HepG2 (cell line): ENCODE measurements around the gene LAMC1. TPM values are rescaled to one million over a fixed set of nuclear protein-coding genes. Genes with fewer than 3 reads are reported as not detected.

Experiments used
- ASH2L ChIP-seq: fragments of 300-600, 200-600 bp; sonication (generic); IDR thresholded peaks from 2 replicates; pipeline ENCODE4 v1.7.0; 2017; ENCODE audit warnings: low read depth, mild to moderate bottlenecking, moderate library complexity, mixed read lengths, low read length; ENCODE audit not compliant: insufficient read length
- HNF4G ChIP-seq, 2 experiments: sonication (generic) in 1 of 2; formaldehyde crosslinking in 1 of 2; IDR thresholded peaks; 2 replicates each; pipeline versions ENCODE4 v1.4.0 to v1.6.1; 2011 to 2020; ENCODE audit warnings: borderline replicate concordance in 2 of 2, low read depth in 2 of 2, mild to moderate bottlenecking in 2 of 2, low read length in 1 of 2, missing genetic modification reagents in 1 of 2, moderate library complexity in 1 of 2
- IRF2 ChIP-seq: IDR thresholded peaks from 2 replicates; pipeline ENCODE4 v1.6.1; 2018; ENCODE audit warnings: missing genetic modification reagents, missing compliant biosample characterization
- KLF11 ChIP-seq: IDR thresholded peaks from 2 replicates; pipeline ENCODE4 v1.6.1; 2016; ENCODE audit warnings: missing compliant biosample characterization
- NCOA1 ChIP-seq: sonication (generic); formaldehyde crosslinking; IDR thresholded peaks from 2 replicates; pipeline ENCODE4 v1.9.0; 2021; ENCODE audit warnings: missing genetic modification reagents
- NR2F2 ChIP-seq: IDR thresholded peaks from 2 replicates; pipeline ENCODE4 v1.6.1; 2012; ENCODE audit warnings: low read depth, inconsistent platforms, borderline replicate concordance
- RELA ChIP-seq: sonication (generic); formaldehyde crosslinking; IDR thresholded peaks from 2 replicates; pipeline ENCODE4 v1.4.0; 2020; ENCODE audit warnings: missing genetic modification reagents
- RXRB ChIP-seq: IDR thresholded peaks from 2 replicates; pipeline ENCODE4 v1.6.1; 2016; ENCODE audit warnings: borderline replicate concordance, missing genetic modification reagents, missing compliant biosample characterization
- TARDBP ChIP-seq: sonication (generic); formaldehyde crosslinking; IDR thresholded peaks from 2 replicates; pipeline ENCODE4 v1.8.0; 2022; ENCODE audit warnings: mild to moderate bottlenecking, missing genetic modification reagents
- ZNF331 ChIP-seq: sonication (generic); formaldehyde crosslinking; IDR thresholded peaks from 2 replicates; pipeline ENCODE4 v1.4.0; 2020; ENCODE audit warnings: missing genetic modification reagents
- ZNF816 ChIP-seq: sonication (generic); formaldehyde crosslinking; IDR thresholded peaks from 2 replicates; pipeline ENCODE4 v1.8.0; 2022; ENCODE audit warnings: missing genetic modification reagents, mild to moderate bottlenecking, borderline replicate concordance
- polyA plus RNA-seq, 8 experiments: library from polyadenylated mRNA; depleted of rRNA in 3 of 8; stranded (reverse) in 7 of 8; unstranded in 1 of 8; fragments of >200 nt; fragmentation: Illumina TruSeq in 4 of 8; extraction: Trizol in 4 of 8; gene quantifications; 2 replicates each; pipeline versions ENCODE4 v1.2.1 to v1.2.3, GENCODE V29; 2011 to 2016; ENCODE audit warnings: low read depth in 4 of 8, missing spikeins in 1 of 8, mixed read lengths in 1 of 8; ENCODE audit not compliant: insufficient read depth in 1 of 8
- total RNA-seq, 5 experiments: library from RNA; depleted of rRNA; stranded (reverse); fragments of >200 nt; fragmentation: Illumina TruSeq; extraction: Trizol; gene quantifications; 2 replicates each; pipeline ENCODE4 v1.2.3, GENCODE V29; 2016; ENCODE audit warnings: low read depth in 1 of 5
- TF ChIP-seq, protein P1 (sequence below), 2 experiments: sonication (generic) in 1 of 2; formaldehyde crosslinking in 1 of 2; IDR thresholded peaks; 2 replicates each; pipeline versions ENCODE4 v1.4.0 to v1.6.1; 2016 to 2020; ENCODE audit warnings: borderline replicate concordance in 1 of 2, low read depth in 1 of 2, mild to moderate bottlenecking in 1 of 2, missing genetic modification reagents in 1 of 2
- TF ChIP-seq, protein P2 (sequence below): sonication (generic); formaldehyde crosslinking; IDR thresholded peaks from 2 replicates; pipeline ENCODE4 v1.5.0; 2020; ENCODE audit warnings: missing genetic modification reagents
- TF ChIP-seq, protein P3 (sequence below): fragments of 450-650 bp; IDR thresholded peaks from 2 replicates; pipeline ENCODE4 v1.6.1; 2017
- TF ChIP-seq, protein P4 (sequence below): IDR thresholded peaks from 2 replicates; pipeline ENCODE4 v1.6.1; 2016; ENCODE audit warnings: missing compliant biosample characterization, missing genetic modification reagents, borderline replicate concordance
- TF ChIP-seq, protein P5 (sequence below): sonication (generic); formaldehyde crosslinking; IDR thresholded peaks from 2 replicates; pipeline ENCODE4 v1.8.1; 2023; ENCODE audit warnings: mild to moderate bottlenecking, missing genetic modification reagents

Gene LAMC1
- total and polyA plus RNA-seq, 2 of the 13 experiments (the other 11 are each of a cell fraction or from before 2014, with no cell fraction given), result 58.5 to 137 TPM

DNA sequence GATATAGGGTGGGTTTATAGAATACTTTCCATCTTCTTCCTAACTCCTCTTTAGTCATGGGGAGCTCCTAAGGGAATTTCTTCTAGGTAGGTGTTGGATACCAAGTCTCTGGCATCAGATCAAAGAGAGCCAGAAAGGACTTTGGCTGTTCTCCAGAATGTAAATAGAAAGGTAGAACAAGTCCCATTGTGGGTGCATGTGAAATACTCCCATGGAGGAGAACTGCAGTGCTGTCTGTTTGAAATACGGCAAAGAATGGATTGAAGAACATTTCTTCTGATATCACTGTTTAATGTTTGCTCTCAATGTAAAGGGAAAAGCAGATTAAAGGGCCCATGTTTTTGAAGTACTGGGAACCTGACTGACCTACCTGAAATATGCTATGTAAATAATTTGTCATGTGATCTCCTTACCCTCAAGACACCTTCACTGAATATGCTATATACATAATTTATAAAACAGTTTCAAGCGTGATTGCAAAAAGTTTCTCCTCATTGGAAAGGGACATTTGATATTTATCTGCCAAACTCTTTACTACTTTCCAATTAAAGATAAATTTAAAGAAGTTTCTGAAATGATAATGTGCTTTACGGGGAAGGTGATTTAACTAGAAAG, 65.9 kb downstream of the LAMC1 start (continued):
- TF ChIP-seq, protein P1, sequence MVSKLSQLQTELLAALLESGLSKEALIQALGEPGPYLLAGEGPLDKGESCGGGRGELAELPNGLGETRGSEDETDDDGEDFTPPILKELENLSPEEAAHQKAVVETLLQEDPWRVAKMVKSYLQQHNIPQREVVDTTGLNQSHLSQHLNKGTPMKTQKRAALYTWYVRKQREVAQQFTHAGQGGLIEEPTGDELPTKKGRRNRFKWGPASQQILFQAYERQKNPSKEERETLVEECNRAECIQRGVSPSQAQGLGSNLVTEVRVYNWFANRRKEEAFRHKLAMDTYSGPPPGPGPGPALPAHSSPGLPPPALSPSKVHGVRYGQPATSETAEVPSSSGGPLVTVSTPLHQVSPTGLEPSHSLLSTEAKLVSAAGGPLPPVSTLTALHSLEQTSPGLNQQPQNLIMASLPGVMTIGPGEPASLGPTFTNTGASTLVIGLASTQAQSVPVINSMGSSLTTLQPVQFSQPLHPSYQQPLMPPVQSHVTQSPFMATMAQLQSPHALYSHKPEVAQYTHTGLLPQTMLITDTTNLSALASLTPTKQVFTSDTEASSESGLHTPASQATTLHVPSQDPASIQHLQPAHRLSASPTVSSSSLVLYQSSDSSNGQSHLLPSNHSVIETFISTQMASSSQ (IDR thresholded peaks at IDR 0.05; ENCODE audit: low read depth), result no peak
- TF ChIP-seq, protein P1 (CRISPR knock-in tag; IDR thresholded peaks at IDR 0.05; ENCODE audit: borderline replicate concordance), result peak; percentile 46; the same call in 1 of the 2 replicates
- TF ChIP-seq TARDBP, result peak; percentile 43; the same call in 1 of the 2 replicates
- peak; percentile 72; the same call in 1 of the 2 replicates for TF ChIP-seq NR2F2
- 0 out of 2 replicates have a peak, but pooled peaks have one; percentile 37 for TF ChIP-seq KLF11 (CRISPR knock-in tag)
- peak; percentile 77 for TF ChIP-seq ASH2L
- TF ChIP-seq, protein P2, sequence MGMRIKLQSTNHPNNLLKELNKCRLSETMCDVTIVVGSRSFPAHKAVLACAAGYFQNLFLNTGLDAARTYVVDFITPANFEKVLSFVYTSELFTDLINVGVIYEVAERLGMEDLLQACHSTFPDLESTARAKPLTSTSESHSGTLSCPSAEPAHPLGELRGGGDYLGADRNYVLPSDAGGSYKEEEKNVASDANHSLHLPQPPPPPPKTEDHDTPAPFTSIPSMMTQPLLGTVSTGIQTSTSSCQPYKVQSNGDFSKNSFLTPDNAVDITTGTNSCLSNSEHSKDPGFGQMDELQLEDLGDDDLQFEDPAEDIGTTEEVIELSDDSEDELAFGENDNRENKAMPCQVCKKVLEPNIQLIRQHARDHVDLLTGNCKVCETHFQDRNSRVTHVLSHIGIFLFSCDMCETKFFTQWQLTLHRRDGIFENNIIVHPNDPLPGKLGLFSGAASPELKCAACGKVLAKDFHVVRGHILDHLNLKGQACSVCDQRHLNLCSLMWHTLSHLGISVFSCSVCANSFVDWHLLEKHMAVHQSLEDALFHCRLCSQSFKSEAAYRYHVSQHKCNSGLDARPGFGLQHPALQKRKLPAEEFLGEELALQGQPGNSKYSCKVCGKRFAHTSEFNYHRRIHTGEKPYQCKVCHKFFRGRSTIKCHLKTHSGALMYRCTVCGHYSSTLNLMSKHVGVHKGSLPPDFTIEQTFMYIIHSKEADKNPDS (CRISPR knock-in tag), result peak; percentile 80; the same call in 1 of the 2 replicates
- TF ChIP-seq HNF4G (IDR thresholded peaks at IDR 0.05; ENCODE audit: borderline replicate concordance, low read depth, low read length), result peak; percentile 84
- no peak; the same call in 1 of the 2 replicates for TF ChIP-seq HNF4G (CRISPR knock-in tag; IDR thresholded peaks at IDR 0.05; ENCODE audit: borderline replicate concordance, low read depth)
- TF ChIP-seq, protein P3, sequence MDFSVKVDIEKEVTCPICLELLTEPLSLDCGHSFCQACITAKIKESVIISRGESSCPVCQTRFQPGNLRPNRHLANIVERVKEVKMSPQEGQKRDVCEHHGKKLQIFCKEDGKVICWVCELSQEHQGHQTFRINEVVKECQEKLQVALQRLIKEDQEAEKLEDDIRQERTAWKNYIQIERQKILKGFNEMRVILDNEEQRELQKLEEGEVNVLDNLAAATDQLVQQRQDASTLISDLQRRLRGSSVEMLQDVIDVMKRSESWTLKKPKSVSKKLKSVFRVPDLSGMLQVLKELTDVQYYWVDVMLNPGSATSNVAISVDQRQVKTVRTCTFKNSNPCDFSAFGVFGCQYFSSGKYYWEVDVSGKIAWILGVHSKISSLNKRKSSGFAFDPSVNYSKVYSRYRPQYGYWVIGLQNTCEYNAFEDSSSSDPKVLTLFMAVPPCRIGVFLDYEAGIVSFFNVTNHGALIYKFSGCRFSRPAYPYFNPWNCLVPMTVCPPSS, result no peak
- TF ChIP-seq IRF2, result peak; percentile 66; the same call in 1 of the 2 replicates
- TF ChIP-seq, protein P4, sequence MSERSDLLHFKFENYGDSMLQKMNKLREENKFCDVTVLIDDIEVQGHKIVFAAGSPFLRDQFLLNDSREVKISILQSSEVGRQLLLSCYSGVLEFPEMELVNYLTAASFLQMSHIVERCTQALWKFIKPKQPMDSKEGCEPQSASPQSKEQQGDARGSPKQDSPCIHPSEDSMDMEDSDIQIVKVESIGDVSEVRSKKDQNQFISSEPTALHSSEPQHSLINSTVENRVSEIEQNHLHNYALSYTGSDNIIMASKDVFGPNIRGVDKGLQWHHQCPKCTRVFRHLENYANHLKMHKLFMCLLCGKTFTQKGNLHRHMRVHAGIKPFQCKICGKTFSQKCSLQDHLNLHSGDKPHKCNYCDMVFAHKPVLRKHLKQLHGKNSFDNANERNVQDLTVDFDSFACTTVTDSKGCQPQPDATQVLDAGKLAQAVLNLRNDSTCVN, result peak; percentile 97
- peak; percentile 58; the same call in 1 of the 2 replicates for TF ChIP-seq ZNF331 (CRISPR knock-in tag)
- no peak for TF ChIP-seq NCOA1 (CRISPR knock-in tag)
- no peak for TF ChIP-seq RELA (CRISPR knock-in tag)
- TF ChIP-seq RXRB (CRISPR knock-in tag), result peak; percentile 74; the same call in 1 of the 2 replicates
- TF ChIP-seq, protein P5, sequence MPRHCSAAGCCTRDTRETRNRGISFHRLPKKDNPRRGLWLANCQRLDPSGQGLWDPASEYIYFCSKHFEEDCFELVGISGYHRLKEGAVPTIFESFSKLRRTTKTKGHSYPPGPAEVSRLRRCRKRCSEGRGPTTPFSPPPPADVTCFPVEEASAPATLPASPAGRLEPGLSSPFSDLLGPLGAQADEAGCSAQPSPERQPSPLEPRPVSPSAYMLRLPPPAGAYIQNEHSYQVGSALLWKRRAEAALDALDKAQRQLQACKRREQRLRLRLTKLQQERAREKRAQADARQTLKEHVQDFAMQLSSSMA (CRISPR knock-in tag), result no peak
- TF ChIP-seq ZNF816 (CRISPR knock-in tag), result peak; percentile 28; the same call in 1 of the 2 replicates
